GM23338 (cell line): ENCODE results near the gene MLANA. TPM values are rescaled to one million over a fixed set of nuclear protein-coding genes. Genes with fewer than 3 reads are reported as not detected.

Experiments
- CREB1 ChIP-seq: fragments of 250-450 bp; sonication (Bioruptor Pico); IDR thresholded peaks from 2 replicates; pipeline ENCODE4 v1.5.0; 2020; ENCODE audit warnings: low read depth, mild to moderate bottlenecking, moderate library complexity
- ETS1 ChIP-seq: IDR thresholded peaks from 2 replicates; pipeline ENCODE4 v1.6.1; 2016; ENCODE audit warnings: antibody characterized with exemption
- EZH2 ChIP-seq: fragments of 200-600 bp; sonication (generic); IDR thresholded peaks from one replicate; pipeline ENCODE4 v1.8.0; 2017; ENCODE audit warnings: antibody characterized with exemption, mild to moderate bottlenecking, low read depth; ENCODE audit not compliant: unreplicated experiment
- EZH2phosphoT487 ChIP-seq: fragments of 200-600 bp; sonication (generic); IDR thresholded peaks from one replicate; pipeline ENCODE4 v1.8.1; 2018; ENCODE audit warnings: antibody characterized with exemption; ENCODE audit not compliant: unreplicated experiment
- JUNB ChIP-seq: IDR thresholded peaks from one replicate; pipeline ENCODE4 v1.6.1; 2016; ENCODE audit warnings: antibody characterized with exemption; ENCODE audit not compliant: unreplicated experiment
- NANOG ChIP-seq: IDR thresholded peaks from 2 replicates; pipeline ENCODE4 v1.6.1; 2016; ENCODE audit warnings: antibody characterized with exemption, borderline replicate concordance
- POLR2AphosphoS5 ChIP-seq: IDR thresholded peaks from 2 replicates; pipeline ENCODE4 v1.6.1; 2016; ENCODE audit warnings: antibody characterized with exemption, low read depth
- STAT1 ChIP-seq: IDR thresholded peaks from one replicate; pipeline ENCODE4 v1.6.1; 2016; ENCODE audit warnings: antibody characterized with exemption; ENCODE audit not compliant: unreplicated experiment
- ZNF331 ChIP-seq: fragments of 250-450 bp; sonication (Bioruptor Pico); IDR thresholded peaks from 2 replicates; pipeline ENCODE4 v1.5.0; 2020; ENCODE audit warnings: low read depth, mild to moderate bottlenecking, moderate library complexity
- polyA plus RNA-seq: library from polyadenylated mRNA; unstranded; fragments of >200 nt; fragmentation: Nextera tagmentation; extraction: Ambion mirVana; gene quantifications from 2 replicates; pipeline ENCODE4 v1.2.1, GENCODE V29; 2016
- total RNA-seq: library from RNA; depleted of rRNA; stranded (reverse); fragments of >200 nt; shearing (Covaris generic); gene quantifications from 2 replicates; pipeline ENCODE4 v1.2.3, GENCODE V29; 2014
- TF ChIP-seq, protein P1 (sequence below): fragments of 250-450 bp; sonication (Bioruptor Pico); IDR thresholded peaks from 2 replicates; pipeline ENCODE4 v1.5.0; 2020; ENCODE audit warnings: mild to moderate bottlenecking, moderate library complexity
- TF ChIP-seq, protein P2 (sequence below): IDR thresholded peaks from one replicate; pipeline ENCODE4 v1.6.1; 2018; ENCODE audit warnings: antibody characterized with exemption; ENCODE audit not compliant: unreplicated experiment
- TF ChIP-seq, protein P3 (sequence below), 2 experiments: fragments of 200-600 bp in 1 of 2; sonication (generic) in 1 of 2; conservative IDR thresholded peaks; 2 replicates each; pipeline versions ENCODE4 v1.5.1 to v1.6.1; 2016 to 2017; ENCODE audit warnings: antibody characterized with exemption in 2 of 2, low read depth in 2 of 2, mild to moderate bottlenecking in 2 of 2, moderate library complexity in 1 of 2

Gene MLANA
- total and polyA plus RNA-seq, 2 experiments from 2014 or later: not detected

- TF ChIP-seq, protein P1, sequence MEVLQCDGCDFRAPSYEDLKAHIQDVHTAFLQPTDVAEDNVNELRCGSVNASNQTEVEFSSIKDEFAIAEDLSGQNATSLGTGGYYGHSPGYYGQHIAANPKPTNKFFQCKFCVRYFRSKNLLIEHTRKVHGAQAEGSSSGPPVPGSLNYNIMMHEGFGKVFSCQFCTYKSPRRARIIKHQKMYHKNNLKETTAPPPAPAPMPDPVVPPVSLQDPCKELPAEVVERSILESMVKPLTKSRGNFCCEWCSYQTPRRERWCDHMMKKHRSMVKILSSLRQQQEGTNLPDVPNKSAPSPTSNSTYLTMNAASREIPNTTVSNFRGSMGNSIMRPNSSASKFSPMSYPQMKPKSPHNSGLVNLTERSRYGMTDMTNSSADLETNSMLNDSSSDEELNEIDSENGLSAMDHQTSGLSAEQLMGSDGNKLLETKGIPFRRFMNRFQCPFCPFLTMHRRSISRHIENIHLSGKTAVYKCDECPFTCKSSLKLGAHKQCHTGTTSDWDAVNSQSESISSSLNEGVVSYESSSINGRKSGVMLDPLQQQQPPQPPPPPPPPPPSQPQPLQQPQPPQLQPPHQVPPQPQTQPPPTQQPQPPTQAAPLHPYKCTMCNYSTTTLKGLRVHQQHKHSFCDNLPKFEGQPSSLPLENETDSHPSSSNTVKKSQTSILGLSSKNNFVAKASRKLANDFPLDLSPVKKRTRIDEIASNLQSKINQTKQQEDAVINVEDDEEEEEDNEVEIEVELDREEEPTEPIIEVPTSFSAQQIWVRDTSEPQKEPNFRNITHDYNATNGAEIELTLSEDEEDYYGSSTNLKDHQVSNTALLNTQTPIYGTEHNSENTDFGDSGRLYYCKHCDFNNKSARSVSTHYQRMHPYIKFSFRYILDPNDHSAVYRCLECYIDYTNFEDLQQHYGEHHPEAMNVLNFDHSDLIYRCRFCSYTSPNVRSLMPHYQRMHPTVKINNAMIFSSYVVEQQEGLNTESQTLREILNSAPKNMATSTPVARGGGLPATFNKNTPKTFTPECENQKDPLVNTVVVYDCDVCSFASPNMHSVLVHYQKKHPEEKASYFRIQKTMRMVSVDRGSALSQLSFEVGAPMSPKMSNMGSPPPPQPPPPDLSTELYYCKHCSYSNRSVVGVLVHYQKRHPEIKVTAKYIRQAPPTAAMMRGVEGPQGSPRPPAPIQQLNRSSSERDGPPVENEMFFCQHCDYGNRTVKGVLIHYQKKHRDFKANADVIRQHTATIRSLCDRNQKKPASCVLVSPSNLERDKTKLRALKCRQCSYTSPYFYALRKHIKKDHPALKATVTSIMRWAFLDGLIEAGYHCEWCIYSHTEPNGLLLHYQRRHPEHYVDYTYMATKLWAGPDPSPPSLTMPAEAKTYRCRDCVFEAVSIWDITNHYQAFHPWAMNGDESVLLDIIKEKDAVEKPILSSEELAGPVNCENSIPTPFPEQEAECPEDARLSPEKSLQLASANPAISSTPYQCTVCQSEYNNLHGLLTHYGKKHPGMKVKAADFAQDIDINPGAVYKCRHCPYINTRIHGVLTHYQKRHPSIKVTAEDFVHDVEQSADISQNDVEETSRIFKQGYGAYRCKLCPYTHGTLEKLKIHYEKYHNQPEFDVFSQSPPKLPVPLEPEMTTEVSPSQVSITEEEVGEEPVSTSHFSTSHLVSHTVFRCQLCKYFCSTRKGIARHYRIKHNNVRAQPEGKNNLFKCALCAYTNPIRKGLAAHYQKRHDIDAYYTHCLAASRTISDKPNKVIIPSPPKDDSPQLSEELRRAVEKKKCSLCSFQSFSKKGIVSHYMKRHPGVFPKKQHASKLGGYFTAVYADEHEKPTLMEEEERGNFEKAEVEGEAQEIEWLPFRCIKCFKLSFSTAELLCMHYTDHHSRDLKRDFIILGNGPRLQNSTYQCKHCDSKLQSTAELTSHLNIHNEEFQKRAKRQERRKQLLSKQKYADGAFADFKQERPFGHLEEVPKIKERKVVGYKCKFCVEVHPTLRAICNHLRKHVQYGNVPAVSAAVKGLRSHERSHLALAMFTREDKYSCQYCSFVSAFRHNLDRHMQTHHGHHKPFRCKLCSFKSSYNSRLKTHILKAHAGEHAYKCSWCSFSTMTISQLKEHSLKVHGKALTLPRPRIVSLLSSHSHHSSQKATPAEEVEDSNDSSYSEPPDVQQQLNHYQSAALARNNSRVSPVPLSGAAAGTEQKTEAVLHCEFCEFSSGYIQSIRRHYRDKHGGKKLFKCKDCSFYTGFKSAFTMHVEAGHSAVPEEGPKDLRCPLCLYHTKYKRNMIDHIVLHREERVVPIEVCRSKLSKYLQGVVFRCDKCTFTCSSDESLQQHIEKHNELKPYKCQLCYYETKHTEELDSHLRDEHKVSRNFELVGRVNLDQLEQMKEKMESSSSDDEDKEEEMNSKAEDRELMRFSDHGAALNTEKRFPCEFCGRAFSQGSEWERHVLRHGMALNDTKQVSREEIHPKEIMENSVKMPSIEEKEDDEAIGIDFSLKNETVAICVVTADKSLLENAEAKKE (CRISPR knock-in tag): no peak
- TF ChIP-seq EZH2phosphoT487: no peak
- TF ChIP-seq POLR2AphosphoS5: no peak
- TF ChIP-seq, protein P2, sequence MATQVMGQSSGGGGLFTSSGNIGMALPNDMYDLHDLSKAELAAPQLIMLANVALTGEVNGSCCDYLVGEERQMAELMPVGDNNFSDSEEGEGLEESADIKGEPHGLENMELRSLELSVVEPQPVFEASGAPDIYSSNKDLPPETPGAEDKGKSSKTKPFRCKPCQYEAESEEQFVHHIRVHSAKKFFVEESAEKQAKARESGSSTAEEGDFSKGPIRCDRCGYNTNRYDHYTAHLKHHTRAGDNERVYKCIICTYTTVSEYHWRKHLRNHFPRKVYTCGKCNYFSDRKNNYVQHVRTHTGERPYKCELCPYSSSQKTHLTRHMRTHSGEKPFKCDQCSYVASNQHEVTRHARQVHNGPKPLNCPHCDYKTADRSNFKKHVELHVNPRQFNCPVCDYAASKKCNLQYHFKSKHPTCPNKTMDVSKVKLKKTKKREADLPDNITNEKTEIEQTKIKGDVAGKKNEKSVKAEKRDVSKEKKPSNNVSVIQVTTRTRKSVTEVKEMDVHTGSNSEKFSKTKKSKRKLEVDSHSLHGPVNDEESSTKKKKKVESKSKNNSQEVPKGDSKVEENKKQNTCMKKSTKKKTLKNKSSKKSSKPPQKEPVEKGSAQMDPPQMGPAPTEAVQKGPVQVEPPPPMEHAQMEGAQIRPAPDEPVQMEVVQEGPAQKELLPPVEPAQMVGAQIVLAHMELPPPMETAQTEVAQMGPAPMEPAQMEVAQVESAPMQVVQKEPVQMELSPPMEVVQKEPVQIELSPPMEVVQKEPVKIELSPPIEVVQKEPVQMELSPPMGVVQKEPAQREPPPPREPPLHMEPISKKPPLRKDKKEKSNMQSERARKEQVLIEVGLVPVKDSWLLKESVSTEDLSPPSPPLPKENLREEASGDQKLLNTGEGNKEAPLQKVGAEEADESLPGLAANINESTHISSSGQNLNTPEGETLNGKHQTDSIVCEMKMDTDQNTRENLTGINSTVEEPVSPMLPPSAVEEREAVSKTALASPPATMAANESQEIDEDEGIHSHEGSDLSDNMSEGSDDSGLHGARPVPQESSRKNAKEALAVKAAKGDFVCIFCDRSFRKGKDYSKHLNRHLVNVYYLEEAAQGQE: no peak
- no peak for TF ChIP-seq JUNB
- no peak for TF ChIP-seq STAT1
- no peak for TF ChIP-seq EZH2
- TF ChIP-seq NANOG: no peak
- no peak for TF ChIP-seq ETS1
- TF ChIP-seq ZNF331 (CRISPR knock-in tag): no peak
- no peak for TF ChIP-seq CREB1
- TF ChIP-seq, protein P3, sequence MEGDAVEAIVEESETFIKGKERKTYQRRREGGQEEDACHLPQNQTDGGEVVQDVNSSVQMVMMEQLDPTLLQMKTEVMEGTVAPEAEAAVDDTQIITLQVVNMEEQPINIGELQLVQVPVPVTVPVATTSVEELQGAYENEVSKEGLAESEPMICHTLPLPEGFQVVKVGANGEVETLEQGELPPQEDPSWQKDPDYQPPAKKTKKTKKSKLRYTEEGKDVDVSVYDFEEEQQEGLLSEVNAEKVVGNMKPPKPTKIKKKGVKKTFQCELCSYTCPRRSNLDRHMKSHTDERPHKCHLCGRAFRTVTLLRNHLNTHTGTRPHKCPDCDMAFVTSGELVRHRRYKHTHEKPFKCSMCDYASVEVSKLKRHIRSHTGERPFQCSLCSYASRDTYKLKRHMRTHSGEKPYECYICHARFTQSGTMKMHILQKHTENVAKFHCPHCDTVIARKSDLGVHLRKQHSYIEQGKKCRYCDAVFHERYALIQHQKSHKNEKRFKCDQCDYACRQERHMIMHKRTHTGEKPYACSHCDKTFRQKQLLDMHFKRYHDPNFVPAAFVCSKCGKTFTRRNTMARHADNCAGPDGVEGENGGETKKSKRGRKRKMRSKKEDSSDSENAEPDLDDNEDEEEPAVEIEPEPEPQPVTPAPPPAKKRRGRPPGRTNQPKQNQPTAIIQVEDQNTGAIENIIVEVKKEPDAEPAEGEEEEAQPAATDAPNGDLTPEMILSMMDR (conservative IDR thresholded peaks at IDR 0.05; ENCODE audit: low read depth in 2 of 2): no peak
These were observed 36.5 kb upstream of the MLANA start (continued) for GRCh38 chr9:5854063-5854790.
